Activated CD4-positive, alpha-beta T cell treated with anti-CD3 and anti-CD28 coated beads for 24 hours (primary cell): Measurements from ENCODE around the gene SYT11.
"Not testable (repeated sequence)": the region's sequence is repeated elsewhere in the genome, so short reads cannot be mapped to it uniquely, and the experiment has no call there.

ENCODE experiments used
- DNase-seq, 2 donors: peaks; one replicate each; pipeline ENCODE4 v3.0.0-alpha.2; 2020; ENCODE audit warnings: low read depth in 2 of 2

Gene SYT11, protein sequence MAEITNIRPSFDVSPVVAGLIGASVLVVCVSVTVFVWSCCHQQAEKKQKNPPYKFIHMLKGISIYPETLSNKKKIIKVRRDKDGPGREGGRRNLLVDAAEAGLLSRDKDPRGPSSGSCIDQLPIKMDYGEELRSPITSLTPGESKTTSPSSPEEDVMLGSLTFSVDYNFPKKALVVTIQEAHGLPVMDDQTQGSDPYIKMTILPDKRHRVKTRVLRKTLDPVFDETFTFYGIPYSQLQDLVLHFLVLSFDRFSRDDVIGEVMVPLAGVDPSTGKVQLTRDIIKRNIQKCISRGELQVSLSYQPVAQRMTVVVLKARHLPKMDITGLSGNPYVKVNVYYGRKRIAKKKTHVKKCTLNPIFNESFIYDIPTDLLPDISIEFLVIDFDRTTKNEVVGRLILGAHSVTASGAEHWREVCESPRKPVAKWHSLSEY

DNA sequence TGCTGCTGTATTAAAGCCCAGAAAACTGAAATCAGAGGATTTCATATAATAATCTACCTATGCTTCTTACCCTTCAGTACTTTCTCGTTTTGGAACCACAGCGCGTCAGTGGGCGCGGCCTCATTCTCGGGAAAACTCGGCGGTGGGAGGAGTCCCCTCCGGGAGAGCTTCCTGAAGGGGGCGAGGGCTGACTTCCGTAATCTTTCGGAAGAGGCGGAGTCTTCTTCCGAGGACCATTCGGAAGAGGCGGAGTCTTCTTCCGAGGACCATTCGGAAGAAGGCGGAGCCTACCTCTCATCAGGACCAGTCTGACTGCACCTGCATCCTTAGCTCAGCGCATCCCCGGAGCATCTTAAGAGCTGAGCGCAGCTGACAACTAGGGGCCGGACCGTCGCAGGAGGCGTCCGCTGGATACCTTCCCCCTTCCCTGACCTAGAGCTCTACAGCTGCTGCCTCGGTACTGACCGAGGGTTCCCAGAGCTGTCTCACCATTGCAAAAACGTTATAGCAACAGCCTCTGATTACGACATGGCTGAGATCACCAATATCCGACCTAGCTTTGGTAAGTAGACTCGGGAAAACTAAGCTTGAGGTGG is at the start of gene SYT11:
TSS of gene SYT11 (plus strand) at position 334 of the 596 bp plus-strand sequence. CDS start at position 529, 195 bp downstream.
- DNase-seq: peak; percentile 93 to 94

DNA sequence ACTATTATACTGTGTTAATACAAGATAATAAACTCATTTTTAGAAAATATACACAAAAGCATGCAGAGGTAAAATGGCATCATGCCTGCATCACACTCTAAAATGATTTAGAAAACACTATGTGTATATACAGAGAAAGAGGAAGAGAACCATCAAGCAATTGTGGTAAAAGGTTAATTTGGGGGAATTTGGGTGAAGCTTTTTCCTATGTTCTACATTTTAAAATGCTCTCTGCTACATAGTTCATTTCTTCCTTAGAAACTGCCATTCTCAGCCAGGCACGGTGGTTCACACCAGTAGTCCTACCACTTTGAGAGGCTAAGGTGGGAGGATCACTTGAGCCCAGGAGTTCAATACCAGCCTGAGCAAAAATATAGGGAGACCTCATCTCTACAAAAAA is 46.5 kb upstream of the SYT11 start:
- no peak for DNase-seq

DNA sequence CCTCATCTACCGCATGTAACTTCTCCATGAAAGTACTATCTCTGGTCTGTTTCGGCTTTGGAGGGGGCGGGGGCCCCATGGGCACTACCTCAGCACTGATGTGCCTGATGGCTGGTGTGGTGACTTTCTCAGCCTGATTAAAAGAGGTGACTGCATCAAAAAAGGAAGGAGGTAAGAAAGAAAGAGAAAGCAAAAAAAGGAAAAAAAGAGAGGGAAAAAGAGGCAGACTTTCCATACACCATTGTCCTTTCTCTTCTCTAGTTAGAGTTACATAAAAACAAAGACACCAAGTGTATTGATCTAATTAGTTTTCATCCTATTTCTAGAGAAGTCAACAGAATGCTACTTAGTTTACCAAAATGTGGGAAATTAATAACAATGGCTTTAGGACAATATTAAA is 45.7 kb upstream of the SYT11 start:
- no peak for DNase-seq

DNA sequence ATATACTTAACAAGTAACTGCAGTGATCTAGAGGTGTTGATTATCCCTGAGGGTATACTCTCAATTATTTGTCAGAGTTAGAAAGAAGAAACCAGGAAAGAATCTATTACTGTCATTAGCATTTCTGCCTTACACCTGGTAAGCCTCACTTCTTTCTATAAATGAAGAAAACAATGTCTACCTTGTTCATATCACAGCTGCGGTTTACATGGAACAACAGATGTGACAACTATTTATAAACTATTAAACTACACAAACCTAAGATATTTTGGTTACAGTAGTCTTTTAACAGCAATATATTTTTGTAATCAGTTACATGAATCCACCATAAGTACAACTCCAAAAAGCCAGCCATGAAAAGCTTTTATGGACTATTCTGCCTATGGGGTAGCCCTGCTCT is 43.0 kb upstream of the SYT11 start:
- DNase-seq: no peak

DNA sequence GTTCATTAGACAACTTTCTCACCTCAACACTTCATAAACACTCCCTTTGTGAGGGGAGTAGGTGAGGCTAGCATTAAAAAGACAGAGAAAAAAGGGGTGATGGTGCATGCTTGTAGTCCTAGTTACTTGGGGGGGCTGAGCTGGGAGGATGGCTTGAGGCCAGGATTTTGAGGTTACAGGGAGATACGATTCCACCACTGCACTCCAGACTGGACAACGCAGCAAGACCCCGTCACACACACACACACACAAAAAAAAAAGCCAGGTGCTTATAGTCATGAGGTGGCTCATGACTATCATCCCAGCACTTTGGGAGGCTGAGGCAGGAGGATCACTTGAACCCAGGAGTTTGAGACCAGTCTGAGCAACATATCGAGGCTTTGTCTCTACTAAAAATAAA is 31.9 kb upstream of the SYT11 start:
- no peak for DNase-seq

DNA sequence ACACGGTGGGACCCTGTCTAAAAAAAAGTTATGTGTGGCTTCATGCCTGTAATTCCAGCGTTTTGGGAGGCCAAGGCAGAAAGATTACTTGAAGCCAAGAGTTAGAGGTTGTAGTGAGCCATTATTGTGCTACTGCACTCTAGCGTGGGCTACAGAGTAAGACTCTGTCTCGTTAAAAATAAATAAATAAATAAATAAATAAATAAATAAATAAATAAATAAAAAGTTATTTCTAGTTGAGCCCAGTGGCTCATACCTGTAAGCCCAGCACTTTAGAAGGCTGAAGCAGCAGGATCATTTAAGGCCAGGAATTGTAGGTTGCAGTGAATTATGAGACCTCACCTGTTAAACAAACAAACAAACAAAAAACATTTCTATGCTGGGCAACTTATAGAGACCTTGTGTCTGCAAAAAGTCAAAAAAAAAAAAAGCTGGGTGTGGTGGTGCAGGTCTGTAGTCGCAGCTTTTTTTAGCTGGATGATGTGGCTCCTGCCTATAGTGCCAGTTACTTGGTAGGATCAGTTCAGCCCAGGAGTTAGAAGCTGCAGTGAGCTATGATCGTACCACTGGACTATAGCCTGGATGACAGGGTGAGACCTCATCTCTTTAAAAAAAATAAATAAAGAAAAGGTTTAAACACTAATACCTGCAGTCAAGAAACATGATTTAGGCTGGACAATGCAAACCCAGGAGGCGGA is 27.9 kb upstream of the SYT11 start:
- no peak for DNase-seq

DNA sequence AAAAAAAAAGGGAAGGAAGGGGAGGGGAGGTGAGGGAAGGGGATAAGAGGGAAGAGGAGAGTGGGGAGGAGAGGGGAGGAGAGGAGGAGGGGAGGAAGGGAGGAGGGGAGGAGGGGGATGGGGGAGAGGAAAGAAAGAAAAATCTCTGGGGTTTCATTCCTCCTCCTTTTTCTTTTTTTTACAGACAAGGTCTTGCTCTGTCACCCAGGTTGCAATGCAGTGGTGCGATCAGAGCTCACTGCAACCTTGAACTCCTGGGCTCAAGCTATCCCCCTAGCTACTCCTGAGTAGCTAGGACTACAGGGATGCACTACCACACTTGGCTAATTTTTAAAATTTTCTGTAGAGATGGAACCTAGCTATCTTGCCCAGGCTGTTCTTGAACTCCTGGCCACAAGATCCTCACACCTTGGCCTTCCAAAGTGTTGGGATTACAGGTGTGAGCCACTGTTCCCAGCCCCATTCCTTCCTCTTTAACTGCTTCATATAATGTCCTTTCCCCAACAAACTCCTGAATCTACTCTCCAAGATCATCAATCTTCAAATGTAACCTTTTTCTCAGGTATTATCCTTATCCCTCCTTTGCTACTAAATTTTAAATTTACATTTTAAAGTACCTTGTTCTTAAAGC is 25.6 kb upstream of the SYT11 start:
- DNase-seq: no peak

DNA sequence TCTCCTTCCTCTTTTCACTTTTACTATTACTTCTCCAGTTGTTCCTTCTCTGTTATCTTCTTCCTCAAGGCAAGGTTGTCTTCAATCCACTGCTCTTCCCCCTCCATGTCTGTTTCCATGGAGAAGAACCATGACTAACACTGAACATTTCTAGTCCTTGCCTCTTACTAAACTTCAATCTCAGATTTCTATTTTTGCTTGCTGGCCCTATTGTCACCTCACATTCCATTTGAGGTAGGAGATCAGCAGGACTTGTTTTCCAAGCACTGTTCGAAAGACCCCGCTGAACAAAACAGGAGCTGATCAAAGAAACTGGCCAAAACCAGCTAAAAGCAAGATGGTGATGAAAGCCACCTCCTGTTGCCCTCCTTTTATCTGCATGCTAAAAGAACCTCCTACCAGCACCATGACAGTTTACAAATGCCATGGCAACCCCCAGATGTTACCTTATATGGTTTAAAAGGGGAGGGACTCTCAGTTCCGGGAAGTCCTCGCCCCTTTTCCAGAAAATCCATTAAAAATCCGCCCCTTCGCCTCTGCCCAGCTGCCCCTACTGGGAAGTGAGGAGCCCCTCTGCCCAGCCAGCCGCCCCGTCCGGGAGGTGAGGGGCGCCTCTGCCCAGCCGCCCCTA is 25.0 kb upstream of the SYT11 start:
- no peak for DNase-seq

DNA sequence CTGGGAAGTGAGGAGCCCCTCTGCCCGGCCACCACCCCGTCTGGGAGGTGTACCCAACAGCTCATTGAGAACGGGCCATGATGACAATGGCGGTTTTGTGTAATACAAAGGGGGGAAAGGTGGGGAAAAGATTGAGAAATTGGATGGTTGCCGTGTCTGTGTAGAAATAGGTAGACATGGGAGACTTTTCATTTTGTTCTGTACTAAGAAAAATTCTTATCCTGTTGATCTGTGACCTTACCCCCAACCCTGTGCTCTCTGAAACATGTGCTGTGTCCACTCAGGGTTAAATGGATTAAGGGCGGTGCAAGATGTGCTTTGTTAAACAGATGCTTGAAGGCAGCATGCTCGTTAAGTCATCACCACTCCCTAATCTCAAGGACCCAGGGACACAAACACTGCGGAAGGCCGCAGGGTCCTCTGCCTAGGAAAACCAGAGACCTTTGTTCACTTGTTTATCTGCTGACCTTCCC is 24.4 kb upstream of the SYT11 start:
- not testable (repeated sequence) for DNase-seq

DNA sequence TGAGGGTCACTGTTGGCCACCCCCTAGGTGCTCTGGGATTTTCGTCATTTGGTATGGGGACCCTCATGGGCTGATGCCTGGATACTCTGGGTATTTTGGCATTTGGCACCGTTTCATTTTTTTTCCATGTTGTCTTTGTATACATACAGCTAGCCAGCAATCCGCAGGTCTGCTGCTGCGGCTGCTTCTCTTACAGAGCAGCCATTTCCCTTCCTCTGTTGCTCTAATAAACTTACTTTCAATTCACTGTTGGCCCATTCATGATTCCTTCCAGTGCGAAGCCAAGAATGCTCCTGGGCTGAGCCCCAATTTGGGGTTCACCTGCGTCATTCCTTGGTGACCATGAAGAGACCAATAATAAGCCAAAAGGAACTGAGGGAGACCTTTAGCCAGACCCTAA is 23.8 kb upstream of the SYT11 start:
- no peak for DNase-seq

DNA sequence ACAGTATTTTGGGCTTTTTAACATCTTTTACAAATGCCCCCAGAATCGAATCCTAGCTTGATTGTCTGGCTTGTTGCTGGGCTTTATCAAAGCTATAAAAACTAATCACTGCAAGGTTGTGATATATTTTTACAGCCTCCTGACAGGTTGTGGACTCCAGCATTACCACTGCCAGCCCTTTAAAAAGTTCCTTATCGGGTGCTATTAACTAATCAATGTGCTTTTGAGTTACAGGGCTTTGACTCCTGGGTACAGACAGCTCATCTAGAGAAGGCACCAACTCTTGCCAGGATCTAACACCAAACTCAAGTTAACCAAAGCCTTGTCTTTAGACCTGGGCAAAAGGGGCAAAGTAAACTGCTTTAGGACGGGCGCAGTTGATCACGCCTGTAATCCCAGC is 19.0 kb upstream of the SYT11 start:
- DNase-seq: no peak

DNA sequence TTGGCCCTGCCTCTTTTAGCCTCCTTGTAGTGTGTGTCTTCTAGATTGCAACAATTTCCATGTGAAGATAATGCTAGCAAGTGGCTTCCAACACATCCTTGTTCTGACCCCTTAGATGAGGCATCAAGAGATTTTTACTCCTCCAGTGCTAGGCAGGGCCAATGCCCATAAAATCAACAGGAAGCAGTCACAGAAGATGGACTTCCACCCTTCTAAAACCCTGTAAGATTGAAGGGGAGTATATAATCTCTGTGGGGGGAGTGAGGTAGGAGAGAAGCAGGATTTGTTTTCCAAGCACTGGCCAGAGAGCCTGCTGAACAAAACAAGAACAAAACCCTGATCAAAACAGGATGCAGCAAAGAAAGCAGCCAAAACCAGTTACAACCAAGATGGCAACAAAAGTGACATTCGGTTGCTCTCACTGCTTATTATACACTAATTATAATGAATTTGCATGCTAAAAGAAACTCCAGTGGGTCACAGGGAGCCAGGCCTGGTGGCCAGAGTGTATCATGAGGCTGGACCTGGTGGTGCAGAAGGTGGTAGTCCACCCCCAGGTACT is 14.4 kb upstream of the SYT11 start:
- DNase-seq: no peak

DNA sequence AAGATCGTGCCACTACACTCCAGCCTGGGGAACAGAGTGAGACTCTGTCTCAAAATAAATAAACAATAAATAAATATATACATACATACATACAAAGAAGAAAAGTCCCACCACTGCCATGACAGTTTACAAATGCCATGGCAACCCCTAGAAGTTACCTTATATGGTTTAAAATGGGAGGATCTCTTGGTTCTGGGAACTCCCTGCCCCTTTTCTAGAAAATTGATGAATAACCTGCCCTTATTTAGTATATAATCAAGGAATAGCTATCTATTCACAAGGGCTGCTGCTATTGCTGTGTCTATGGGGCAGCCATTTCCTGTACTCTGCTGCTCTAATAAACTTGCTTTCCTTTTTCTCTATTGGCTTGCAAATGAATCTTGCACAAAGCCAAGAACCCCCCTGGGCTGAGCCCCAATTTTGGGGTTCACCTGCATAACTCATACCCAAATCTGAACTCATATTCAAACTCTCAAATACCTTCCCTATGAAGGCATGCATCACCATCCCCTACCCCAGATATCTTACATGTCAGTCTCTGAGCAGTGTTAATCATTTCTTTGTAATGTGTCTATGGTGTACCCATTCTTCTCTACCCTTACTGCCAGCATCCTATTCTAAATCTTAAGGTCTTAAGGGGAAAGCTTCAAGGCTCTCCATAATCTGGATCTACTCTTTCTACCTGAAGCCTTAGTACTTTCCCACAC is 11.4 kb upstream of the SYT11 start:
- DNase-seq: no peak

DNA sequence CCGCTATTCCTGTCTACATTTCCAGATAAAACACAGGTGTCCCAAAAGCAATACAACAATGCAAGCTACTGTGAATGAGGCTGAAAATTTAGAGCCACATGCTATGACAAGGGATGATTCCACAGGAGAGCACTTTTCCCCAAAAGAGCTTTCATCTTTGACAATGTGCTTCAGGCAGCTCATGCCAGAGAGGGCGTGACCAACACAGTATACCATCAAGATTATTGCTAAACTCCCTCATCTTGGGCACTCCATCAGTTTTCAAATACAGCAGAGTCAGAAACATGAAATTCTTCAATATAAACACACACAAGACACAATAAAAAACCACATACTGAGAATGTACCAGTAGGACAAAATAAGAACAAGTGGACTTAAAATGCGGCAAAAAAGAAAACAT is 9.0 kb upstream of the SYT11 start:
- no peak for DNase-seq

DNA sequence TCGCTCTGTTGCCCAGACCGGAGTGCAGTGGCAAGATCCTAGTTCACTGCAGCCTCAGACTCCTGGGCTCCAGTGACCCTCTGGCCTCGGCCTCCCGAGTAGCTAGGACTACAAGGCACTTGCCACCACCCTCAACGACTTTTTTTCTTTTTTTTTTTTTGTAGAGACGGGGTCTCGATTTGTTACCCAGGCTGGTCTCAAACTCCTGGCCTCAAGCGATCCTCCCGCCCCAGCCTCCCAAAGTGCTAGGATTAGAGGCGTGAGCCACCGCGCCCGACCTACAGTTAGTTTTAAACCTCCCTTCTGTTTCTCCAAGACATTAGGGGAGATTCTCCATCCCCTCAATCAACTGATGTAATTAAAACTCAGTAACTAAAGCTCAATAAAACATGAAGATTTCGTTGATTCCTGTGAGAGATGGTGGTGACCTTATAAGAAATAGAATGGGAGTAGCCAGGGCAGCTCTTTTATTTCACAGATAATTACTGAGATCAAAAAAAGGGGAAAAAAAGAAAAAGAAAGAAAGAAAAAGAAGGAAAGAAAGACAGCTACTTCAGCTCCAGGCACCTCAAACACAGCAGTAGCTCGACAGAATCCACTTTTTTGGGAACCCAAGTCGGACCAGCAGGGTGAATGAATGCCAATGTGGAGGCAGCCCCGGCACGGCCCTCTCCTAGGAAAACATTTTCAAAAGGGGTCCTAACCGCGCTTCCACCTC is 3.0 kb upstream of the SYT11 start:
- no peak for DNase-seq

DNA sequence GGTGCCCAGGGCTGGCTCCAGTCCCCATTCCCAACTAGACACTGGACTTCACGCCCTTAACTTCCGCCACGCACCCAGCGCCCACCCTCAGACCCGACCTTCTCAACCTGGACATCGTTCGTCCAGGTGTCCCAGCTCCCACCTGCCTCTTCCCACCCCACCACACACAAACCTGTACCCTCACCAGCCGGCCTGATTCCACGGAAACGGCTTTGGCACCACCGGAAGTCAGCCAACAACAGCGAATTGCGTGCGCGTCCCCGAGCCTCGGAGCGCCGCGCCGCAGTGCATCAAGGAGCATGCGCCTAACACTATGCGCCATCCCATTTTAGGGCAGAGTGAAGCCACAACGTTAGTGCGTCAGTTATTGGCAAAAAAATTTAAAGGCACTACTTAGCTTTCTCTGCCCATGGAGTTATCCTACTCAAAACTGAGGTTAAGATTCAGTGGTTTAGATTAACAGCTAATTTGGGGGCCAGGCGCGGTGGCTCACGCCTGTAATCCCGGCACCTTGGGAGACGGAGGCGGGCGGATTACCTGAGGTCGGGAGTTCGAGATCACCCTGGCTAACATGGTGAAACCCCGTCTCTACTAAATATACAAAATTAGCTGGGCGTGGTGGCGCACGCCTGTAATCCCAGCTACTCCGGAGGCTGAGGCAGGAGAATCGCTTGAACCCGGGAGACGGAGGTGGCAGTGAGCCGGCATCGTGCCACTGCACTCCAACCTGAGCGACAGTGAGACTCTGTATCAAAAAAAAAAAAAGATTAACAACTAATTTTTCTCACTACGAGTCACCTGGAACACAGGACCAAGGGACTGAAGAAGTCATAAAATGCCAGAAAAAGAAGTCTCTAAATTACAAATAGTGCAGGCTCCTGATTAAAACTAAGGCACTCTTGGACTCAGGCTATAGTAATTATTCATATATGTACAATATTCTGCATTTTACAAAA is 2.1 kb upstream of the SYT11 start, which contains the start of gene GON4L:
TSS of gene GON4L (minus strand) at position 240 of the 956 bp plus-strand sequence. CDS start 3,434 bp downstream, outside the sequence.
- peak; percentile 81 for DNase-seq

DNA sequence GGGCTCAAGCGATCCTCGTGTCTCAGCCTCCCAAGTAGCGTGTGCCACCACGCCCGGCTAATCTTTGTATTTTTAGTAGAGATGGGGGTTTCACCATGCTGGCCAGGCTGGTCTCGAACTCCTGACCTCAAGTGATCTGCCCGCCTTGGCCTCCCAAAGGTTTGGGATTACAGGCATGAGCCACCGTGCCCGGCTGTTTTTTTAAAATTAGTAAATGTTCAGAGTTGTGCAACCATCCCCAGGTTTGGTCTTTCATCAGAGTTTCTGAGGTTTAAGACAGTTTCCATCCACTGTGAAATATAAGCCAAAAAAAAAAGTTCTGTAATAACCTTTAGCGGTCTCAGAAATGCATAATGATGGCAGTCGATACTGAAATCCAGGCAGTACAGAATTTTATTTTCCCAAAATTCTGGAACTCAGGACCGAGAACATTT is 550 bp upstream of the SYT11 start:
- no peak for DNase-seq
